Inflammatory macrophage treated with lipopolysaccharide for 1 hour (primary cell): Measurements from ENCODE around the gene BTBD16.

Experiments used
- DNase-seq, 2 donors: peaks; one replicate each; pipeline ENCODE4 v3.0.0-alpha.2; 2020 to 2022

BTBD16 gene

DNA sequence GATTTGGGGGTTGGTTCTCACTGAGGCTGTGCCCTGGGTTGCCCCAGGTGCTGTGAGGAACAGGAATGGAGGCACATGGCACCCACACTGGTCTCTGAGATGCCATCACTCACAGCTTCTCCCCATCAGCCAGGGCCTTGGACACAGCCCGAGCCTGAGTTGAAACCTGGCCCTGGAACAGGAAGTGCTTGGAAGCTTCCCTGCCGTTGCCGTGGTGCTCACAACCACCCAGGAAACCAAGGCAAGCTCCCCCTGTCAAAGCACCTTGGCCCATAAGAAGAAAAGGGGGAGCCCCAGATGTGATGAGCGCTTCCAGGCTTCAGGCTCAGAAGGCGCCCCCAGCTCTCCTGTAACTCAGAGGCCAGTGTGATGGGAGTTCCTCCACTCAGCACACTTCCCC is at the start of gene BTBD16:
Gene BTBD16 (plus strand): TSS at position 221 of the 400 bp plus-strand sequence. CDS start 3,786 bp downstream, outside the sequence.
- no peak for DNase-seq

GRCh38 chr10:122221958-122222357 is 49.1 kb upstream of the BTBD16 start:
- no peak for DNase-seq

- no peak for DNase-seq
Measured at GRCh38 chr10:122222638-122223037, 48.5 kb upstream of the BTBD16 start.

DNA sequence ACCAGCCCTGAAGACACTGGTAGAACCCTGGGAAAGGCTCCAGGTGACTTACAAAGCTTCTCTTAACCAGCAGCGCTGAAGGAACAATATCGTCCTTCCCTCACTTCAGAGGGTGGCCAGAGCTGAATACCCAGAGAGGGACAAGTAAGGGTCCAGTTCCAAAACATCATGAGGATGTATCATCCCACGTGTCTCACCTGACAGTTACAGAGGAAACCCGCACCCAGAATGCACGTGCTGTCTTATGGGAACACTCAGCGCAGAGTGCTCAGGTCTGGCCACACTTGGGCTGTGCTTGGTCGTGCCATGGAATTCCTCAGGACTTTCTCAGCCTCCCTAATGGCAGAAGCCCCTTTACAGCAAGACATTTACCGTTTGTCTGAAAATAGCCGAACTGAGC is 46.9 kb upstream of the BTBD16 start:
- no peak for DNase-seq

DNA sequence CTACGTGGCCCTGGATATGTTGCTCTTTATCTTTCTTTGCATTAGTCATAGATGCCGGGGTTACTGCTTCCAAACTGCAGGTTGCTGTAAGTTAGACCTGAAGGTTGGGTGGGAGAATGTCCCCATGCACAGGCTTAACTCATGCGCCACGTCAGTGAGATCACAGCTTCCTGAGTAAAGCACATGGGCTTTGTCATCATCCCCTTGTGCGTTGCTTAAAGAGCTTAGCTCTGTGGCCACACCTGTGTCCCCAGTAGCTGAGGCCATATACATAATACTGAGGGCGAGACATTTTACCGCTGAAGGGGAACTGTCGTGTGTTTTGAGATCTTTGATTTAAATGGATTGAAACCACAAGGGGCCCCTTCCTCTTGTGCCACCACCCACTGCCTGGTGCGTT is 45.8 kb upstream of the BTBD16 start:
- no peak for DNase-seq

- DNase-seq, result no peak
Measured at GRCh38 chr10:122227754-122228153, 43.3 kb upstream of the BTBD16 start.

GRCh38 chr10:122229666-122230065 is 41.4 kb upstream of the BTBD16 start:
- DNase-seq, result no peak

DNA sequence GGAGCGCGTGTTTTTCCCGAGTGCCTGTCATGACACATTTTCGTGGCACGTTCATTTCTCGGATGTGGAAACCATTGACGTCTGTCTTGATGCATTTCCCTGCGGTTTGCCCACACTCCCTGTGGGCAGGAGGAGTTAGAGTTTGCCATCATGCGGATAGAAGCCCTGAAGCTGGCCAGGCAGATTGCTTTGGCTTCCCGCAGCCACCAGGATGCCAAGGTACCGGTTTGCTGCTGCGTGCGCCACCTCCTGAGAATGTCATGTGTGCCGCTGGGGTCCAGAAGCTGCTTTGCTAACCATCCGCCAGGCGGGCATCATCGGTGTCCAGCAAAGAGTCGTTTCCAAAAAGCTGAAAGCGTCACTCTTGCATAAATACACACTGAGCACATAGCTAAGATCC is 40.9 kb upstream of the BTBD16 start:
- no peak for DNase-seq

DNA sequence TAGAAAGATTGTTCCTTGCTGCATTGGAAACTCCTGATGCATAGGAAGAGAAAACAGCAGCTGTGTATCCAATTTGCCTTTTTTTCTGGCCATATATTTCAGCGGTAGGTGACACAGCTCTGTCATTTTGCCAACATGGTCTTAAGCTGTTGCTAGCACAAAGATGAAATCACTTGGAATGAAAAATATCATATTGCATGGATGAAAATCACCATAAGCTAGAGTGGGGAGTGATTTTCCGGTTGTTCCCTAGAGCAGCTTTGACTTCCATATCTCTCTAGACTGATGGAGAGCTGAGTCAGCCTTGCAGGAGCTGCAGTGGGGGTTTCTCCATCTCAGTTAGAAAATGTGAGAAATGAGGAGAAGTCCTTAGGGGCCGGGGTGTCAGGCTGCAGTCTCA is 38.3 kb upstream of the BTBD16 start:
- DNase-seq, result no peak

GRCh38 chr10:122233857-122234348 is 37.2 kb upstream of the BTBD16 start:
- DNase-seq, result no peak

GRCh38 chr10:122234416-122234815 is 36.7 kb upstream of the BTBD16 start:
- no peak for DNase-seq

DNA sequence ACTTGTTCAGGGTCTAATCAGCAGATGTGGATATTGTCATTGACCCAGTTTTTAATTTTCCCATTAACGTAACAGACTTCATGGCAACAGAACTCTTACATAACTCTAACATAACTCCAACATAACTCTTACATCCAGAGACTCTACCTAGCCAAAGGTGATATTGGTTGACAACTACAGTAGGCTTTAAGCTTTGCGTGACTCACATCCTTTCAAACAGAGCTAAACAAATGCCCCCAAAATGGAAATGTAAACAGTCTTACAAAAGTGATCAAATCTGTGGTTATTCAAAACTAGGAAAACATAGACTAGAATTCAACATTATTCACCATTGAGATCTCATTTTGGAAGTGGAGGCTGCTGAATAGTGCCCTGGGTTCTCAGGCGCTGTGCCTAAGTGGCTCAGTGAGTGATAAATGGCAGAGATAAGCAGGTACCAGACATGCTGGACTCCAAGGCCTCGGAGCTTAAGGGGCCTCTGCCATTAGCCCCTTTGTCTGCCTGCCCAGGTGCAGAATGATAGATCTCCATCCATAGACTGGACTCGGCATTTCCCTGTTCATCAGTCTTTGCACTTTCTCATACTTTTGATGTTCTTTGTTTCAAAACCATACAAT is 34.3 kb upstream of the BTBD16 start:
- no peak for DNase-seq

- no peak for DNase-seq
Measured at GRCh38 chr10:122237331-122237990, 33.6 kb upstream of the BTBD16 start.

DNA sequence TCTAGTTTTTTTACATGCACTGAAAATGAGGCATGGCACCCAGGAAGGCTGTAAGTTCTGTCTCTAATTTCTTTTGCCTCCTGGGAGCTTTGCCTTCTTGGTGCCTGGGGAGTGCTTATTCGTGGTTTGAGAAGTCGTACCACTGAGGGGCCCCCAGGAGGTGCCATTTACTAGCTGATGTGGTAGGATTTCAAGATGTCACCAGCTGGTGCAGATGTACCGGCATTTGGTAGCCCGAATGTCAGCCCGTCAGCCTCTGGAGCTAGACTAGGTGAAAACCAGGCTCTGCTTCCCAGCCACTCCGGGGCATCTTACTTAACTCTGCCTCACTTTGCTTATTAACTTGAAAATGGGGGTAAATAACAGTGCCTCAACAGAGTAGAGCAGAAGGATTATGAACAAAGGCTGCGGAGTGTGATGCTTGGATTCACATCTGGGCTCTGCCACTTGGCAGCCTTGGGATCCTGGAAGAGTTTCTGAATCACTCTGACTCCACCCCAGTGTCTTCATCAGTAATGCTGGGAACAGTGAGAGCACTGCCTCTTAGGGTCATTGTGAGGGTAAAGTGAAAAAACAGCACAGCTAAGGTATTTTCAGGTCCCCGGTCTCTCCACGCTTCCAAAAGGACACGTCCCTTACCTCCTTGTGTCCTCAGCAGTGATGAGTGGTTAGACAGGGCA is 31.4 kb upstream of the BTBD16 start:
- no peak for DNase-seq

- no peak for DNase-seq
Measured at GRCh38 chr10:122240401-122240800, 30.7 kb upstream of the BTBD16 start.

- DNase-seq, result no peak
Measured at GRCh38 chr10:122241836-122242235, 29.3 kb upstream of the BTBD16 start.

- DNase-seq, result no peak
Measured at GRCh38 chr10:122243550-122243949, 27.5 kb upstream of the BTBD16 start.

DNA sequence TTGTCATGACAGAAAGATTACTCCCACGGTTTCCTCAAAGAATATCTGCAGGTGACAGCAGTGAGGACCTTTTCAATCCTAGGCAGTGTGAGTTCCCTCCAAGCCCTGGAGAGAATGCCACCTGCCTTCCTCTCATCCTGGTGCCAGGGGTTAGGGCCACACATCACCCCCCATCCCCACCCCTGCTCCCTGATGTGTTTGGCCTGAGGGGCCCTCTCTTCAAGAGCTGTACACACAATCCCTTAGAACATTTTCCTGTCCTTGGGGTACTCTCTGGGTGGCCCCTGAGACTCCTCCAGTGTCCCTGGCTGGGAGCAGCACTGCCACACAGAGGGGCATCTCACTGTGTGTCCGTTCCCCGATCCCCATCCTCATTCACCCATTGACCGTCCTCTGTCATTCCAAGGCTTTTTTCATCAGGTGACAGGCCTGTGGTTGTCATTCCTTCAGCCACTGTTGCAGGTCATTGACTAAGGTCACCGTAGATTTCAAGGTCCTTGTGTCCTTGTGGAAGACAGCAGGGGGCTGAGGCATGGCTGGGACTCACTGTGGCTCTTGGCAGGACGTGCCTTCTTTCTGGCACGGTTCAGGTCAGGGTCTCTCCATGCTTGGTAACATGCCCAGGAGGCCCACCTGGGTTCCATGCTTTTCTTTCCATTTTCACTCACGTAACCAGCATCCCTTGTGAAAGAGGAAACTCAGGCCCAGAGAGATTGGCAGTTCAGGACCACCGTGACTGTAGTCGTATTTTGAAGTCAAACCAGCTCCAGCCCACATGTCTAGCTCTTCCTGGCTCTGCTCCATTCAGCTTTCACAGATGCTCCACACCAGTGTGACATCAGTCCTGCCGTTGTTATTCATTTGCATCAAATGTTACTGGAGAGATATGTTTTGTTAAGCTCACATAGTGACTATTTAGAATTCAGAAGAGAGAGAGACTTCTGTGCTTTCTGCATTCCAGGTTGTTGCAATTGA is 26.8 kb upstream of the BTBD16 start:
- DNase-seq, result no peak

DNA sequence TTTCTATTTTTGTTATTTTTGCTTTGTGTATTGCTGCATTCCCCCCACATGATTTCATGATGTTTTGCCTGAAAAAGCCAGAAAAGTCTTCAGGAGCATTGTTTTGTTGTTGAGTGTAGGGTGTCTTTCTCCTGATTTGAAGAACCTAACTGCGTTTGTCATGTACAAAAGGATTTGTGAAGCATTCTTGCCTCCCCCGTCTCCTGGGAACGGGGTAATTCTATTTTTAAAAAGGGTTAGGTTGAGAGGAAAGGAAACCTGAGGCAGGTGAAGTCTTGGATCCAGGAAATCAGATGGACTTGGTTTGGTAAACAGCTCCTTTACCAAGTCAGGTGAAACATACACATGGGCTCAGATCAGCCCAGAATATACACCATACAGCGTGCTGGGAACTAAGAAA is 26.0 kb upstream of the BTBD16 start:
- DNase-seq, result no peak

DNA sequence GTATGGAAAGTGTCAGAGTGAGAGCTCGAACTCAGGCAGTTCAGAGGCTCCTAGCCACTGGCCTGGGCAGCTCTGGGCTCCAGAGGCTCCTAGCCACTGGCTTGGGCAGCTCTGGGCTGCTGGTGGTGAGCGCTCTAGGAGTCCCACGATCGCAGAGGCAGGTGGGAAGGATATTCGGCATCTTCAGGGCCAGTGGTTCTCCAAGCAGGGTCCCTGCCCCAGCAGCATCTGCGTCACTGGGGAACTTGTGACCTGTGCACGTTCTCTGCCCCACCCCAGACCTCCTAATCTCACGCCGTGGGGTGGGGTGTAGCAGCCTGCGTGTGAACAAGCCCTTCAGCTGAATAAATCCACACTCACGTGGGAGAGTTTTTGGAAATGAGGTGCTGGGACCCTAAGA is 25.2 kb upstream of the BTBD16 start:
- no peak for DNase-seq

- DNase-seq, result no peak
Measured at GRCh38 chr10:122246830-122247520, 24.1 kb upstream of the BTBD16 start.
